Epithelial cell of proximal tubule (primary cell): ENCODE data around the gene PCNX2. TPM values are rescaled to one million over a fixed set of nuclear protein-coding genes. Genes with fewer than 3 reads are reported as not detected.

ENCODE experiments used
- DNase-seq: peaks from one replicate; pipeline ENCODE4 v3.0.0-alpha.2; 2011; ENCODE audit warnings: low read depth
- H3K4me3 ChIP-seq: 2 replicates; pipeline ENCODE4 v1.5.1; 2011; ENCODE audit warnings: low read depth, mild to moderate bottlenecking, low read length
- total RNA-seq: library from RNA; depleted of rRNA; stranded (reverse); fragments of >200 nt; gene quantifications from 2 replicates; pipeline ENCODE4 v1.2.3, GENCODE V29; 2015
- TF ChIP-seq, protein P1 (sequence below): conservative IDR thresholded peaks from 2 replicates; pipeline ENCODE4 v1.5.1; 2012; ENCODE audit warnings: low read depth, mild to moderate bottlenecking, low read length

Gene PCNX2
- total RNA-seq, 1 donor from 2014 or later = 11.4 TPM

DNA sequence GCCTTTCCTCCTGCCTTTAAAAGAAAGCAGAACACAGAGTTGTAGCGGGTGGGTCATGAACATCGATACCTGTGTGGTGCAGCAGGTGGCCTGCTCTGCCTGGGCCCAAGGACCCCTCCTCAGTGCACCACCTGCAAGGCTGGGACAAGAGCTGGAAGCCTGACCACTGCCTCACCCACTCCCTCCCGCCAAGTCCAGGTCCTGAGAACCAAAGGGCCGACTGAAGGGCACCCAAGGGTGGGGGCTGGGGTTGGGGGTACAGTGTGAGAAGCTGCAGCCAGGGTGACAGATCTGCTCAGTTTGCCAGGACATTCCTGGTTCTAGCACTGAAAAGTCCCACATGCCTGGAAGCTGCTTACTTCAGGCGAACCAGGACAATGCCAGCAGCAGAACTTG lies 309.0 kb downstream of the PCNX2 start:
- H3K4me3 ChIP-seq = no peak overlapping the region
- TF ChIP-seq, protein P1, sequence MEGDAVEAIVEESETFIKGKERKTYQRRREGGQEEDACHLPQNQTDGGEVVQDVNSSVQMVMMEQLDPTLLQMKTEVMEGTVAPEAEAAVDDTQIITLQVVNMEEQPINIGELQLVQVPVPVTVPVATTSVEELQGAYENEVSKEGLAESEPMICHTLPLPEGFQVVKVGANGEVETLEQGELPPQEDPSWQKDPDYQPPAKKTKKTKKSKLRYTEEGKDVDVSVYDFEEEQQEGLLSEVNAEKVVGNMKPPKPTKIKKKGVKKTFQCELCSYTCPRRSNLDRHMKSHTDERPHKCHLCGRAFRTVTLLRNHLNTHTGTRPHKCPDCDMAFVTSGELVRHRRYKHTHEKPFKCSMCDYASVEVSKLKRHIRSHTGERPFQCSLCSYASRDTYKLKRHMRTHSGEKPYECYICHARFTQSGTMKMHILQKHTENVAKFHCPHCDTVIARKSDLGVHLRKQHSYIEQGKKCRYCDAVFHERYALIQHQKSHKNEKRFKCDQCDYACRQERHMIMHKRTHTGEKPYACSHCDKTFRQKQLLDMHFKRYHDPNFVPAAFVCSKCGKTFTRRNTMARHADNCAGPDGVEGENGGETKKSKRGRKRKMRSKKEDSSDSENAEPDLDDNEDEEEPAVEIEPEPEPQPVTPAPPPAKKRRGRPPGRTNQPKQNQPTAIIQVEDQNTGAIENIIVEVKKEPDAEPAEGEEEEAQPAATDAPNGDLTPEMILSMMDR = no peak
- DNase-seq = no peak

DNA sequence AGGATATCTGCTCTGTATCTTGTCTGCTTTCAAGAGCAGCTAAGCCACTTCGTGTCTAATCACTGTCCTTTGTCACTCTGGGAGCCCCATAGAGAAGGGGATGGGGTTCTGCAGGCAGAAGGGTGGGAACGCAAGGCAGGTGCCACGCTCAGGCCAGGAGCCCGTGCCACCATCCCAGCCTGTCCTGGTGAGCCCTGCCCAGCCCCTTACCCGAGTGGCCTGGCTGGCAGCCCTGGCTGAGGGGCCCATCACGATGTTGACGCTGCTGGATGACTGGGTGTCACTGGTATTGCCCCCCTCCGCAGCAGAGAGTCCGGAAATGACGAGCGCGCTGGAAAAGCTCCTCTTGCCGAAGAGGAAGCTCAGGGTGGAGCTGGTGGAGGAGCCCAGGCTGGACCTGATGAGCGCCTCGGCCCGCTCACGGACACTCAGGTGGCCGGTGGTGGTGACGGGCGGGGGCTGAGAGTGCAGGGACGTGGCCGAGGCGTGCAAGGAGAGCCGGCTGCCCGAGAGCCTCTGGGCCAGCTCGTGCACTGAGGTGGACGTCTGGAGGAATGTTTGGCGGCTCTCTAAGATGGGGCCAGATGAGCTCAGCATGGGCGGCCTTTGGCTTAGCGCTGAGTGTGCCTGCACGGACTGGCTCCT lies 309.5 kb downstream of the PCNX2 start:
- H3K4me3 ChIP-seq = no peak overlapping the region
- TF ChIP-seq, protein P1 = no peak
- DNase-seq = no peak

DNA sequence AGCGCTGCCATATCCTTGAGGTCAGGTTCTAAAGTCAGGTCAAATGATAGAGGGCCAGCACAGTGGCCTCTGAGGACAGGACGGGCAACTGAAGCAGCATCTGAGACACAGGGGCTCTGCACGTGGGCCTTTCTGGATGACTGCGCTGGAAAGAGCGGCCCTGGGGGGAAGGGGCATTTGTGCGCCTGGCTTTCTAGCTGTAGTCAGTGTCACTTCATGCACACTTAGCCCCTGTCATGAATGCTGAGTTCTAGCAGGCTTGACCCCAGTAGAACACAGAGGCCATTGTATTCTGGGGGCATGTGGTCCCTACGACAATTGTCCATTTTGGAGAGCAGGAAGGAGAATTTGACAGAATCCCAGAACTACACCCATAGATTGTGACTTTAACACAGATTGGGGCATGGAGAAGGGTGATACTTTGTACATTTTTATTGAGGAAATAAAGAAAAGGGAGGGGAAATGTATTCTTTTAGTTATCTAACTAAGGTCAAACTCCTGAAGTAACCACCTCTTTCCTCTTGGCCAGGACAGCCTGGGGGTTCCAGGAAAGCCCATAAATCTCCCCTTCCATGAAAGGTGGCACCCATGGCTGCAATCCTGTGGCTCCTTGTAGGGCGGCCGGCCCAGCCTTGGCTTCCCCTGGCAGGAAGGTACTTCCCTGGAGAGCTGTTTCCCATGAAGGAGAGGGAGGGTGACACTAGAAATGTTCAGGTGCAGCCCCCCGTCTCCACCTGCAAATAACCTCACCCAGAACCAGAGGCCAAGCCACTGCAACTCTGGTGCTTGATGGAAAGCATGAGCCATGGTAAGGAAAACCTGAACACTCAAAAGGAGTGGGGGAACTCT lies 310.7 kb downstream of the PCNX2 start:
- TF ChIP-seq, protein P1 = no peak
- no peak for DNase-seq
- no peak overlapping the region for H3K4me3 ChIP-seq

DNA sequence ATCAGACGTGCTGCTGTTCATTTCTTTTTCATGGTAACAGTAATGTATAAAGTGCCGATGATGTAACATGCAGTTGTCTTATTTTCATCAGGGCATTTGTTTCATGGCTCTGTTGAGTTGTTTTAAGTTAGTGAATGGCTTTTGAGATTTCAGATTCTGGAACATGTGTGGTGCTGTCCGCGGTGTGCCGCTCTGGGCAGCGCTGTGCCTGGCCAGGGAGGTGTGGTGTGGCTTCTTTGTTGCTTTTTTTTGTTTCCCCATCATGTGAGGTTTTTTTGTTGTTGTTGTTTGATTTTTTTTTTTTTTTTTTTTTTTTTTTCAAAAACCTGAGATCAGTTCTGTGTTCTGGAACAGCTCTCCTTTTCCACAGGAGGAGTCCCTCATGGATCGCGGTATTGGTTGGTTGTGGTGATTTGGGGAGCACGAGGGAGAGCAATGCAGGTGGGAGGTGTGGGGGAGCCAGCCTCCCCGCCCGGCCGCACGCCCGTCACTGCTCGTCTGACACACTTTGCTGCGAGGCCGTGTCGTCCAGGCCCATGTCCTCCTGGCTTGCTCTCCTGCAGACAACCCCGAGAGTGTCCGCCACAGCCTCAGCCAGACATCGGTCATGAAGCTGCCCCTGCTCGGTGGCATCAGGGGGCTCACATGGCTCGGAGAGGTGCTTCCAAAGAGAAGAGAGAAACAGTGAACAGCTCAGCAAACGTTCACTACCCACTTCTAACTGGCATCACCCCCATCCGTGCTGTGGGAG lies 311.5 kb downstream of the PCNX2 start:
- no peak overlapping the region for H3K4me3 ChIP-seq
- no peak for DNase-seq
- TF ChIP-seq, protein P1 = no peak

DNA sequence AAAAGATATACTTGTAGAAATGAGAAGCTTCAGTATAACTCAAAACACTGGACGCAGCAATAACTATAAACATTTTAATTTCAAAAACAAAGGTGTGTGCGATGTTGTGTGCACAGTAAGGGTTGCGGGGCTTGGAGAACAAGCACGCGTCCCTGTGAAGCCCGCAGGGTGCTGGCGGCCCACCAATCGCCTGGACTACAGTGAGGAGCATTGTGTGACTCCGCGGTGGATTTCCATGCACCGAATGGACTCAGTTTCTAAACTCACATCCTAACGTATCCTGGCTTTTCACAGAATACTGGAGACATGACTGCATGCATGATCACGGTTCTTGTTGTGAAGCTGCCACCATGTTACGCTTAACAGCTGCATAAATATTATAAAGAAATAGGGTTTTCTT lies 312.1 kb downstream of the PCNX2 start:
- TF ChIP-seq, protein P1 = no peak
- DNase-seq = no peak
- no peak overlapping the region for H3K4me3 ChIP-seq

DNA sequence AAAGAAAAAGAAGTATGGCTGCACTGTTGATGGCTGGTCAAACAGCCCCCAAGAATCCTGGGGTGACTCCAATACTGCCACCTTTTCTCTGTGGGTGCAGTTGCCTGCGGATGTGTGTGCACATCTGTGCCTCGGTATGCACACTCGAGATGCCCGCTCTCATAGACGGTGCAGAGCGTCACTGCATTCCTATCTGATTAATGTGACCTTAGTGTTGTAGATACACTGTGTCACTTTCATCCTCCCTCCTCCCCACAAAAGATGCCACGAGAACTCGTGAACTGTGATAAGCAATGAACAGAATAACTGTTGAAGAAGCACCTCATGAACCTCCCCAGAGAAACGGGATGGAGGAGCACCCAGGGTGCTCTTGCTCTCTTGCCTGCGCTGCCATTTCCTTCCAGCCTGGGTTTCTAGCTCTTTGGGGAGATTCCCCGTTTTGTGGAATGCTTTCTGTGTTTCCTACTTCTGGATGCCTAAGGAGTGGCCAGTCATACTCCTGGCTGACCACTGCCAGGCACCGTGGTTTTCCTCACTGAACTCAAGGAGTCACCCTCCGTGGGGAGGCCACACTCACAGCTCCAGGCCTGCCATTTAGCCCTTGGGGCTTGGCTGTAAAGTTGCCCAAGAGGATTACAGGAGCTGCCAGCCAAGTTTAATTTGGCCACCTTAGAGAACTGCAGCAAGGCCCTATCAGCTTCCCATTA lies 313.1 kb downstream of the PCNX2 start:
- TF ChIP-seq, protein P1 = no peak
- H3K4me3 ChIP-seq = no peak overlapping the region
- DNase-seq = no peak
